ENCODE data around the gene IMMP2L. TPM values are rescaled to one million over a fixed set of nuclear protein-coding genes. Genes with fewer than 3 reads are reported as not detected.
A peak's percentile ranks its signal among the peaks of the same experiment; 100 is the strongest.

Gene IMMP2L
- total and polyA plus RNA-seq, 2 of the 4 experiments (the other 2 are of a cell fraction) = 5.8 to 9.3 TPM

DNA sequence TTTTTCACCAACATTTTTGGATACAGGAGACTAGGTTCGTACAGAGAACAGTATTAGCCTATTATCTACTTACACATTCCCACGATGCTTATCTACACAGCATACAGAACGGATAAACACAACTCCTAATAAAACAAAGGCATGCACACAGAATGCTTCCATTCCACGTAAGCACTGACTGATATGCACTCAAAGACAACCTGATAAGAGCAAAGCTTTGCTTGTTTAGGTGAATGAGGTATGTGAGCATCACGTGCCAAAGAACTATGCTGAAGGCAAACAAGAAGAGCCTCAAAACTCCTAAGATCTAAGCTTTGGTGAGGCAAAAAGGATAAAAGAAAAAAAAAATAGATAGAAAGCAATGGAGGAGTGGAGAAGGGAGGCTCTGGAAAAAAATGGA, 884.9 kb downstream of the IMMP2L start:
- 0 out of 2 replicates have a peak overlapping the region, but pooled peaks have one; percentile 8 for H2BK20ac ChIP-seq (ENCODE audit: low read depth, low read length)
- H3K9me3 ChIP-seq (ENCODE audit: control insufficient read depth, insufficient read depth, low read length) = peaks cover 2% of the 10 kb centered on the region; the same call in 1 of the 2 replicates
- dilution Hi-C loops (cut with HindIII; ENCODE audit: low sequenced_read_pairs, unreplicated experiment) (no loop called here), intact Hi-C loops (cut with micrococcal nuclease) (no loop called here), in situ Hi-C loops (cut with MboI; ENCODE audit: low sequenced_read_pairs) (no loop called here)
- no peak overlapping the region for H2AFZ ChIP-seq (replicated peaks; ENCODE audit: low read length, poor library complexity)
- H2BK15ac ChIP-seq (ENCODE audit: low read depth, low read length) = no peak overlapping the region
- TF ChIP-seq CHD1 (IDR thresholded peaks at IDR 0.05; ENCODE audit: low read depth, low read length) (no peak), USF2 (IDR thresholded peaks at IDR 0.05; ENCODE audit: low read depth, low read length) (peak; percentile 50; the same call in 1 of the 2 replicates), BHLHE40 (IDR thresholded peaks at IDR 0.05; ENCODE audit: low read depth, low read length) (peak; percentile 59; the same call in 1 of the 2 replicates)
- H3K27ac ChIP-seq (ENCODE audit: insufficient read depth, low read length) = no peak overlapping the region
- no peak overlapping the region for H3K4me2 ChIP-seq (ENCODE audit: low read depth, low read length)
- no peaks in the 10 kb centered on the region for H3K9me1 ChIP-seq (ENCODE audit: insufficient read depth, low read length)
- no peak overlapping the region for H3K56ac ChIP-seq (ENCODE audit: extremely low read depth, insufficient read depth, low read length)
- BruUV-seq (replicated peaks) = no TSS peak
- H4K8ac ChIP-seq (ENCODE audit: low read depth in 2 of 2, low read length in 2 of 2) = no peak overlapping the region
- ChIA-PET CTCF (interaction anchor here (0.6 to 0.9 kb wide), 4 partner anchors 11 to 303 kb away, joined by 3 to 4 read pairs (median 4); no protein-coding TSS in a partner anchor), POLR2A (ENCODE audit: unreplicated experiment) (no interaction called here)
- no peaks in the 10 kb centered on the region for H4K20me1 ChIP-seq (ENCODE audit: insufficient read depth, low read length)
- no peaks in the 10 kb centered on the region for H3K27me3 ChIP-seq (ENCODE audit: control insufficient read depth, insufficient read depth, low read length)
- H2BK120ac ChIP-seq (ENCODE audit: low read depth, low read length) = peak overlapping the region; percentile 49; the same call in 1 of the 2 replicates
- 8% methylated on average over 2 of the region's 5 CpGs; no CpG with 5 or more reads in 1 of the 2 experiments for WGBS, 2 experiments (ENCODE audit: extremely low coverage in 2 of 2, insufficient read length in 1 of 2)
- H3K36me3 ChIP-seq (ENCODE audit: control insufficient read depth, insufficient read depth, low read length) = no peaks in the 10 kb centered on the region
- no peak overlapping the region for H3K4me3 ChIP-seq (ENCODE audit: insufficient read depth, low read depth, low read length)
- H3K18ac ChIP-seq (ENCODE audit: low read depth, low read length) = no peak overlapping the region
- H3K4me1 ChIP-seq (ENCODE audit: control insufficient read depth, insufficient read depth, low read length) = peaks cover 2% of the 10 kb centered on the region; the same call in 1 of the 2 replicates
- no peak overlapping the region for H2AK9ac ChIP-seq (replicated peaks; ENCODE audit: low read depth, low read length, poor library complexity)
- no peak overlapping the region for H2AK5ac ChIP-seq (ENCODE audit: low read depth, low read length)
- no peak overlapping the region; the same call in 1 of the 2 replicates for H4K5ac ChIP-seq (ENCODE audit: low read depth, low read length)
- peak; percentile 66 for DNase-seq
- no peak for ATAC-seq (ENCODE audit: low read depth)
- H4K91ac ChIP-seq (ENCODE audit: insufficient read depth, low read depth, low read length) = no peak overlapping the region
- H3K14ac ChIP-seq (replicated peaks; ENCODE audit: low read depth, low read length) = no peak overlapping the region; the same call in 1 of the 2 replicates
- no peaks in the 10 kb centered on the region for H3K79me1 ChIP-seq (ENCODE audit: low read depth in 1 of 2, low read length in 2 of 2)
- H2BK5ac ChIP-seq (ENCODE audit: low read depth, low read length, poor library complexity, severe bottlenecking) = no peak overlapping the region
- H3K9ac ChIP-seq (ENCODE audit: low read depth, low read length) = no peak overlapping the region
- H3K4ac ChIP-seq (ENCODE audit: low read depth, low read length) = no peak overlapping the region
- no peak overlapping the region for H3K23ac ChIP-seq (ENCODE audit: low read depth, low read length)
